ENCODE data around the gene EML1. TPM values are rescaled to one million over a fixed set of nuclear protein-coding genes. Genes with fewer than 3 reads are reported as not detected.
"Not testable (repeated sequence)": the region's sequence is repeated elsewhere in the genome, so short reads cannot be mapped to it uniquely, and the experiment has no call there.

The EML1 gene
- total and polyA plus RNA-seq, 2 of the 13 experiments (the other 11 are each of a cell fraction or from before 2014, with no cell fraction given): 0.59 to 1.7 TPM

DNA sequence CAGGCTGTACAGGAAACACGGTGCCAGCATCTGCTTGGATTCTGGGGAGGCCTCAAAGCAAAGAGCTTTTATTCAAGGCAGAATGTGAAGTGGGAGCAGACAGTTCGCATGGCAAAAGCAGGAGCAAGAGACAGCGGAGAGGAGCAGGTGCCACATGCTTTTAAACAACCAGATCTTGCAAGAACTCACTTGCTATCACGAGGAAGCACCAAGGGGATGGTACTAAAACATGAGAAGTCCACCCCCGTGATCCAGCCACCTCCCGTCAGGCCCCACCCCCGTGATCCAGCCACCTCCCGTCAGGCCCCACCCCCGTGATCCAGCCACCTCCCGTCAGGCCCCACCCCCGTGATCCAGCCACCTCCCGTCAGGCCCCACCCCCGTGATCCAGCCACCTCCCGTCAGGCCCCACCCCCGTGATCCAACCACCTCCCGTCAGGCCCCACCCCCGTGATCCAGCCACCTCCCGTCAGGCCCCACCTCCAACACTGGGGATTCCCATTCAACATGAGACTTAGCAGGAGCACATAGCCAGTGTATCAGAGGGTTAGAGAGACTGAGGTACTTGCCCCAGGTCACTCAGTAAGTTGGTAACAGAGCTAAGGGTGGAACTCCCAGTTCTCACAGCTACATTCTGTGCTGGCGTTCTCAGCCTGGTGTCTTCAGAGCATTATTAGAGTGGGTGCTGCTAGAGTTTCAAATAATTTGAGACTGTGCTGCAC, 156.0 kb downstream of the EML1 start:
- H3K4me1 ChIP-seq (ENCODE audit: insufficient read depth, low read length): peaks cover 63% of the 10 kb centered on the region
- H3K4me3 ChIP-seq (replicated peaks in 1 of 3; ENCODE audit: insufficient read depth in 1 of 3, low read depth in 2 of 3, low read length in 3 of 3); H3K27ac ChIP-seq (ENCODE audit: extremely low read length, insufficient read depth, low read length); H3K79me2 ChIP-seq (ENCODE audit: insufficient read depth, low read length); H3K9me3 ChIP-seq (ENCODE audit: low read length); H3K27me3 ChIP-seq (ENCODE audit: control insufficient read depth in 1 of 2, insufficient read depth in 2 of 2, low read length in 2 of 2); H3K36me3 ChIP-seq (replicated peaks in 1 of 2; ENCODE audit: control insufficient read depth in 1 of 2, insufficient read depth in 2 of 2, low read length in 2 of 2); in situ Hi-C loops (cut with HindIII; ENCODE audit: extremely low pct_ligation_motif_present, low pct_unique_long_range_greater_than_20kb); DNase-seq (ENCODE audit: low spot score); ATAC-seq; CTCF ChIA-PET (ENCODE audit: low intra/inter-chr PET ratio, low total read pairs); H4K20me1 ChIP-seq (ENCODE audit: insufficient read depth, low read length); intact Hi-C loops (cut with micrococcal nuclease; ENCODE audit: unreplicated experiment); FAIRE-seq; H3K9ac ChIP-seq (ENCODE audit: insufficient read depth, low read depth, low read length); H2AFZ ChIP-seq (ENCODE audit: low read length); BruUV-seq (replicated peaks); POLR2A ChIA-PET: not testable (repeated sequence)
- H3K4me2 ChIP-seq (ENCODE audit: low read depth, low read length): 0 out of 2 replicates have a peak overlapping the region, but pooled peaks have one; percentile 39
- WGBS (ENCODE audit: low lambda C conversion rate): 56% methylated on average over 5 of the region's 19 CpGs

DNA sequence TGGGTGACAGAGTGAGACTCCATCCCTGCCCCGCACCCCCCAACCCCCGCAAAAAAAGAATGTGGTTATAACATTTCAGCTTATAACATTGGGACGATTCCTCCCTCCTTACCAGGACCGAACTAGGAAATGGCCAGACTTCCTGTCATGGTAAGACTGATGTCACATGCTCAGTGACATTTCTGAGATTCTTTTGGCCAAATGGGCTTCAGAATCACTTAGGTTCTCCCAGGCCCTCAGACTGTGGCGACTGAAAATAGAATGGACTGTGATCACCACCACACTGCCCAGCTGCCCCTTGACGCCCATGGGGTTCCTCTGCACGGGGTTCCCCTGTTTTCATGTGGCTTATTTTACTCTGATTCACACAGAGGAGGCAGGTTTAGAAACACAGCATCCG, 157.0 kb downstream of the EML1 start:
- Histone ChIP-seq H3K36me3 (replicated peaks in 1 of 2; ENCODE audit: control insufficient read depth in 1 of 2, insufficient read depth in 2 of 2, low read length in 2 of 2) (no peaks in the 10 kb centered on the region), H3K27ac (ENCODE audit: extremely low read length, insufficient read depth, low read length) (no peak overlapping the region), H2AFZ (ENCODE audit: low read length) (no peak overlapping the region), H3K4me1 (ENCODE audit: insufficient read depth, low read length) (peaks cover 53% of the 10 kb centered on the region), H3K27me3 (ENCODE audit: control insufficient read depth in 1 of 2, insufficient read depth in 2 of 2, low read length in 2 of 2) (peaks cover 1 to 6% of the 10 kb centered on the region in 2 experiments; a peak in 1 of 5 replicates), H3K4me2 (ENCODE audit: low read depth, low read length) (no peak overlapping the region), H3K9me3 (ENCODE audit: low read length) (no peaks in the 10 kb centered on the region), H3K9ac (ENCODE audit: insufficient read depth, low read depth, low read length) (no peak overlapping the region), H3K79me2 (ENCODE audit: insufficient read depth, low read length) (no peaks in the 10 kb centered on the region), H3K4me3 (replicated peaks in 1 of 3; ENCODE audit: insufficient read depth in 1 of 3, low read depth in 2 of 3, low read length in 3 of 3) (no peak overlapping the region), H4K20me1 (ENCODE audit: insufficient read depth, low read length) (no peaks in the 10 kb centered on the region)
- CTCF ChIA-PET (ENCODE audit: low intra/inter-chr PET ratio, low total read pairs): no interaction called here
- POLR2A ChIA-PET: no interaction called here
- DNase-seq (ENCODE audit: low spot score): no peak
- no peak for ATAC-seq
- no peak for FAIRE-seq
- 17% methylated on average over 5 of the region's 8 CpGs for WGBS (ENCODE audit: low lambda C conversion rate)
- intact Hi-C loops (cut with micrococcal nuclease; ENCODE audit: unreplicated experiment) (no loop called here), in situ Hi-C loops (cut with HindIII; ENCODE audit: extremely low pct_ligation_motif_present, low pct_unique_long_range_greater_than_20kb) (no loop called here)
- no TSS peak for BruUV-seq (replicated peaks)
- TF ChIP-seq TMF1 (CRISPR knock-in tag; IDR thresholded peaks at IDR 0.05; ENCODE audit: low read depth): no peak
- TF ChIP-seq ZNF17 (CRISPR knock-in tag; IDR thresholded peaks at IDR 0.05): no peak
- TF ChIP-seq CHD4 (IDR thresholded peaks at IDR 0.05; ENCODE audit: borderline replicate concordance, low read length): no peak
- TF ChIP-seq ZC3H4 (CRISPR knock-in tag; IDR thresholded peaks at IDR 0.05; ENCODE audit: borderline replicate concordance): no peak
- TF ChIP-seq, protein P1, sequence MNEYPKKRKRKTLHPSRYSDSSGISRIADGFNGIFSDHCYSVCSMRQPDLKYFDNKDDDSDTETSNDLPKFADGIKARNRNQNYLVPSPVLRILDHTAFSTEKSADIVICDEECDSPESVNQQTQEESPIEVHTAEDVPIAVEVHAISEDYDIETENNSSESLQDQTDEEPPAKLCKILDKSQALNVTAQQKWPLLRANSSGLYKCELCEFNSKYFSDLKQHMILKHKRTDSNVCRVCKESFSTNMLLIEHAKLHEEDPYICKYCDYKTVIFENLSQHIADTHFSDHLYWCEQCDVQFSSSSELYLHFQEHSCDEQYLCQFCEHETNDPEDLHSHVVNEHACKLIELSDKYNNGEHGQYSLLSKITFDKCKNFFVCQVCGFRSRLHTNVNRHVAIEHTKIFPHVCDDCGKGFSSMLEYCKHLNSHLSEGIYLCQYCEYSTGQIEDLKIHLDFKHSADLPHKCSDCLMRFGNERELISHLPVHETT (CRISPR knock-in tag; conservative IDR thresholded peaks at IDR 0.05): no peak
- no peak for TF ChIP-seq KDM4B (CRISPR knock-in tag; IDR thresholded peaks at IDR 0.05)
- TF ChIP-seq TGIF2 (CRISPR knock-in tag; IDR thresholded peaks at IDR 0.05): no peak
- TF ChIP-seq NKX3-1 (CRISPR knock-in tag; IDR thresholded peaks at IDR 0.05): no peak
- TF ChIP-seq, protein P2, sequence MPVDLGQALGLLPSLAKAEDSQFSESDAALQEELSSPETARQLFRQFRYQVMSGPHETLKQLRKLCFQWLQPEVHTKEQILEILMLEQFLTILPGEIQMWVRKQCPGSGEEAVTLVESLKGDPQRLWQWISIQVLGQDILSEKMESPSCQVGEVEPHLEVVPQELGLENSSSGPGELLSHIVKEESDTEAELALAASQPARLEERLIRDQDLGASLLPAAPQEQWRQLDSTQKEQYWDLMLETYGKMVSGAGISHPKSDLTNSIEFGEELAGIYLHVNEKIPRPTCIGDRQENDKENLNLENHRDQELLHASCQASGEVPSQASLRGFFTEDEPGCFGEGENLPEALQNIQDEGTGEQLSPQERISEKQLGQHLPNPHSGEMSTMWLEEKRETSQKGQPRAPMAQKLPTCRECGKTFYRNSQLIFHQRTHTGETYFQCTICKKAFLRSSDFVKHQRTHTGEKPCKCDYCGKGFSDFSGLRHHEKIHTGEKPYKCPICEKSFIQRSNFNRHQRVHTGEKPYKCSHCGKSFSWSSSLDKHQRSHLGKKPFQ (CRISPR knock-in tag; IDR thresholded peaks at IDR 0.05; ENCODE audit: insufficient replicate concordance): no peak
- no peak for TF ChIP-seq IRF2 (CRISPR knock-in tag; IDR thresholded peaks at IDR 0.05)
- no peak for TF ChIP-seq ZNF75D (CRISPR knock-in tag; IDR thresholded peaks at IDR 0.05; ENCODE audit: borderline replicate concordance)
- TF ChIP-seq ZNF550 (CRISPR knock-in tag; IDR thresholded peaks at IDR 0.05; ENCODE audit: borderline replicate concordance): no peak
- TF ChIP-seq SKI (IDR thresholded peaks at IDR 0.05; ENCODE audit: partially characterized antibody): no peak
- TF ChIP-seq KLF13 (CRISPR knock-in tag; IDR thresholded peaks at IDR 0.05): no peak
- TF ChIP-seq, protein P3, sequence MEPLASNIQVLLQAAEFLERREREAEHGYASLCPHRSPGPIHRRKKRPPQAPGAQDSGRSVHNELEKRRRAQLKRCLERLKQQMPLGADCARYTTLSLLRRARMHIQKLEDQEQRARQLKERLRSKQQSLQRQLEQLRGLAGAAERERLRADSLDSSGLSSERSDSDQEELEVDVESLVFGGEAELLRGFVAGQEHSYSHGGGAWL (CRISPR knock-in tag; IDR thresholded peaks at IDR 0.05): no peak
